GM21360 (cell line): Measurements from ENCODE around the gene SLC39A10.
"Not testable (repeated sequence)": the region's sequence is repeated elsewhere in the genome, so short reads cannot be mapped to it uniquely, and the experiment has no call there.

Source experiments
- ATAC-seq: cut with Tn5 transposase; IDR thresholded peaks from one replicate; pipeline ENCODE4 v1.9.1; 2021; ENCODE audit warnings: mild to moderate bottlenecking, moderate library complexity; ENCODE audit not compliant: unreplicated experiment

SLC39A10 gene

DNA sequence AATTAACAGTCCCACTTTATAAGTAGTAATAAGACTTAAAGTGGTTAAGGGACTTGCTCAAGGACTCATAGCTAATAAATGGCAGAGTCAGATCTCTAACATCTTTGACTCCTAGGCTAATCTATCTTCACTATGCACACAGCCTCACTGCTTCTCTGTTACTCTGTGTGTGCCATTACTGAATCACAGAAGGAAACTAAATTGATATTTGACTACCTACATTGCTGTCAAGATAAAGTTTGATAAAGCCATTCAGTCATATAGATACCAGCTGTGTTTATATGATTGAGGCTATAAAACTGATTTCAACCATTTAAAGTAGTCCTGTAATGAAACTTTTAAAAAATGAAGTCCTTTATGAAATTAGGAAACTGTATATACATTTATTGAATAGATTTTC is 10.9 kb downstream of the SLC39A10 start:
- no peak for ATAC-seq

DNA sequence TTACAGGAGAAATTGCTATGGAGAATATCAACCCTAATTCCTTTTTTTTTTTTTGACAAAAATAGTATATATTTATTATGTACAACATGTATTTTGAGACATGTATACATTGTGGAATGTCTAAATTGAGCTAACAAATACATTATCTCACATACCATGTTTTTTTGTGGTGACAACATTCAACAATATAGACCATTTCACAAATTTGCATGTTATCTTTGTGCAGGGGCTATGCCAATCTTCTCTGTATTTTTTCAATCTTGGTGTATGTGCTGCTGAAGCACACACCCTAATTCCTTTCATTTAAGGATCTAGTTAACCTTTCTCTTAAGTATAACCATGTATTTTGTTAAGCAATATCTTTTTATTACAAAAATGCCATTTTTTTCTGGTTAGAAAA is 13.2 kb downstream of the SLC39A10 start:
- ATAC-seq: no peak

DNA sequence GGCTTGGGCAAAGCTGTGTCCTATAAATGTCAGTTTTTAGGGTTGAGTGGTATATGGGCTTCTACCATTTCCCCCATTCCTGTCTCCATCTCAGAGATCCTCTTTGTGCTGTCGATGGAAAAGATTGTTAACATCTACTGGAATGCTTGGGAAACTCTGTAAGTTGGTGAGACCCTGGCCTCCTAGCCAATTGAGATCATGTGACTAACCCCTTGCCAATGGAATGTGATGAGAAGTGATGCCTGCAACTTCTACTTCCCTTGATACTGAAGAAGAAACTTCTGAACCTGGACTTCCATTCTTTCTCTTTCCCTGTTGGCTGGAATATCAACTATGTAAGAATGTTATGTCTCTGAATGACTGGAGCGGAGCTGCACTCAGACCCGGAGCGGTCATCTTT is 14.5 kb downstream of the SLC39A10 start:
- ATAC-seq: no peak

DNA sequence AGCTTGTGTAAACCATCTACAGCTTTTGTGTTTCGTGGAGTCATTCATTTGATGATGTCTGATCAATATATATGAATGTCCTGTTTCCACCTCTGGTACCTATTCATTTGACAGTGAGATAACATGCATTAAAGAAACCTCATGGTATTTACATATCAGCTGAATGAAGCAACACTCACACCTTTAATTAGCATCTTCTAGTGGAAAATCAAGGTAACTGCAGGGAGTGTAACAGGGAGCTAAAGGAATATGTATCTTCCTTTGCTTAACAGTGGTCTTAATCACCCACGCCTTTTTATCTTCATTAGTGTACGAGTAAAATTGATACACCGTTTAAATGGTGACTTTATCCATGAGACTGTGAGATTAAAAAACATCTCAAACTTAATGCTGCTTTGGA is 15.6 kb downstream of the SLC39A10 start:
- no peak for ATAC-seq

- no peak for ATAC-seq
These were observed 17.6 kb downstream of the SLC39A10 start for GRCh38 chr2:195674491-195675221.

GRCh38 chr2:195675783-195676427 is 18.9 kb downstream of the SLC39A10 start:
- ATAC-seq: no peak

DNA sequence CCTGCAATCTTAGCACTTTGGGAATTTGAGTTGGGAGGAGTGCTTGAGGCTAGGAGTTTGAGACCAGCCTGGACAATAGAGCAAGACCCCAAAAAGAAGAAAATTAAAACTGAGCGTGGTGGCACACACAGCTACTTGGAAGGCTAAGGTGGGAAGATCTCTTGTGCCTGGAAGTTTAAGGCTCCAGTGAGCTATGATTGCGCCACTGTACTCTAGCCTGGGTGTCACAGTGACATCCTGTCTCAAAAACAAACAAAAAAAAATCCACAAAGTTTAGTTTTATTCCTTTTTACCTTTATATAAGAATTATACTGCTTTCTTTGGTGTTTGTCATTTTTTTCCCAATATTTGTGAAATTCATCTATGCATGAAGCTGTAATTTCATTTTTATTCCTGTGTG is 20.3 kb downstream of the SLC39A10 start:
- ATAC-seq: no peak

- no peak for ATAC-seq
These were observed 20.9 kb downstream of the SLC39A10 start for GRCh38 chr2:195677884-195678283.

DNA sequence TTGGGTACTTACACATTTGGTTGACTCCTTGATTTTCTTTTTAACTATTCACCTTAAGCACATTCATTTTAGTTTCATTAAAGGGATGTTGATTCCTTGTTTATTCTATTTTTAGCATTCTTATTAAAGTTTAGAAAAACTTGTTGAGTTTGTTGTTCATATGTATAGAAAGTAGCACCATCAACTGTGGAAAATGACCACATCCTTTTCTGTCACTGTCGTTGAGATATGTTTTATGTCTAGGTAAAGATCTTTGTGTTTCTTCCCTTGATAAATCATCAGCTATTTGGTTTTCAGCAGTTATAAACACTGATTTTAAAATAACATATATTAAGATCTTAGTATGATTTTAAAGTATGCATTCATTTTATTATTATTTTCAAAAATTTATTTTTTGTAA is 25.1 kb downstream of the SLC39A10 start:
- no peak for ATAC-seq

DNA sequence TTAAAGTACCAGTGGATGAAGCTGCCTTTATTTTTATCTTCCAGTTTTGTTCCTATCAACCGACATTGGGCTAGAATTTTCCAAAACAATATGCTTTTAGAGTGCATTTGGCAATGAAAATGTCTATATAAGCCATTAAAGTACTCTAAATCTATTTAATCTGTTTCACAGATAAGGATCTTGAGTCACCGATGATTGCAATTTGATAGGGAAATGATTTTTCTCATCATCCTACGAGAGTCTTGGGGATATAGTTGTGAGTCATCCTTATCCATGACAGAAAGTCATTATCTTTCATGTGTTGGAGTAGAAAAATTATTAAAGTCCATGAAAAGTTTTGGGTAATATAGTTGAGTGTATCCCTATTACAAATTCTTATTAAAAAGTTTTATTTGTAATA is 26.1 kb downstream of the SLC39A10 start:
- no peak for ATAC-seq

- ATAC-seq: no peak
These were observed 29.5 kb downstream of the SLC39A10 start for GRCh38 chr2:195686564-195686963.

GRCh38 chr2:195687320-195688086 is 30.5 kb downstream of the SLC39A10 start:
- no peak for ATAC-seq

GRCh38 chr2:195692531-195692930 is 35.5 kb downstream of the SLC39A10 start:
- ATAC-seq: not testable (repeated sequence)

- no peak for ATAC-seq
These were observed 37.5 kb downstream of the SLC39A10 start for GRCh38 chr2:195694553-195694952.

DNA sequence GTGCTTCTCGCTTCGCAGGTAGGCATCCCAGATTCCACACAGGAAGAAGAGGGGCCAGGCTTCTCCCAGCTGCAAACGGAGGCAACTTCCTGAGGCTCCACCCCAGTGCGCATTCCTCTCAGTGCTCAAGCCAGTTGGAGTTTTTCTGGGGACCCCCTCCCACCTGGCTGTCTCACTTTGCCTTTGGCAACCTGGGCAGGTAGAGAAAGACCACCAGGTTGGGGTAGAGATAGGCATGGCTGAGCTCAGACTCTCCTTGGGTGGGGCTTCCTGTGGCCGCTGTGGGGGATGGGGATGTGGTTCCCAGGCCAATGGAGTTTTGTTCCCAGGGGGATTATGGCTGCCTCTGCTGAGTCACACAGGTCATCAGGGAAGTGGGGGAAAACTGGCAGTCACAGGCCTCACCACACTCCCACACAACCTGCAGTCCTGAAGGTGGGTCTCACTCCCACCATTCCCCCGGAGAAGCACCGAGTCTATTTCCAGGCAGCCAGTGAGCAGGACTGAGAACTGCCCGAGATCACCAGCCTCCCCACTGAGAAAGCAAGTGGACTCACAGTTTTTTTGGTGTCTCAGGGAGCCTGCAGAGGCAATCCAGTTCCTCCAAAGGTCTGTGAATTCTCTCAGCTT is 38.1 kb downstream of the SLC39A10 start:
- ATAC-seq: no peak

DNA sequence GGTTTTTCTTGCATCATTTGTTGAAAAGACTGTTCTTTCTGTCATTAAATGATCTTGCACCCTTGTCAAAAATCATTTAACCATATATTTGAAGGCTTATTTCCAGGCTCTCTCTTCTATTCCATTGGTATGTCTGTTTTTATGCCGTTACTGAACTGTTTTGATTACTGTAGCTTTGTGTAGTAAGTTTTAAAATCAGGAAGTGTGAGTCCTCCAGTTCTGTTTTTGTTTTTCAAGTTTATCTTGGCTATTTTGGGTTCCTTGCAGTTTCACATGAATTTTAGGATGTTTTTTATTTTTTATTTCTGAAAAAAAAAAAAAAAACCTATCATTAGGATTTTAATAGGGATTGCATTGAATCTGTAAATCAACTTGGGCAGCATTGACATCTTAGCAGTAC is 39.0 kb downstream of the SLC39A10 start:
- ATAC-seq: no peak

- ATAC-seq: no peak
These were observed 40.7 kb downstream of the SLC39A10 start for GRCh38 chr2:195697681-195698220.

- no peak for ATAC-seq
These were observed 43.5 kb downstream of the SLC39A10 start for GRCh38 chr2:195700480-195700879.

DNA sequence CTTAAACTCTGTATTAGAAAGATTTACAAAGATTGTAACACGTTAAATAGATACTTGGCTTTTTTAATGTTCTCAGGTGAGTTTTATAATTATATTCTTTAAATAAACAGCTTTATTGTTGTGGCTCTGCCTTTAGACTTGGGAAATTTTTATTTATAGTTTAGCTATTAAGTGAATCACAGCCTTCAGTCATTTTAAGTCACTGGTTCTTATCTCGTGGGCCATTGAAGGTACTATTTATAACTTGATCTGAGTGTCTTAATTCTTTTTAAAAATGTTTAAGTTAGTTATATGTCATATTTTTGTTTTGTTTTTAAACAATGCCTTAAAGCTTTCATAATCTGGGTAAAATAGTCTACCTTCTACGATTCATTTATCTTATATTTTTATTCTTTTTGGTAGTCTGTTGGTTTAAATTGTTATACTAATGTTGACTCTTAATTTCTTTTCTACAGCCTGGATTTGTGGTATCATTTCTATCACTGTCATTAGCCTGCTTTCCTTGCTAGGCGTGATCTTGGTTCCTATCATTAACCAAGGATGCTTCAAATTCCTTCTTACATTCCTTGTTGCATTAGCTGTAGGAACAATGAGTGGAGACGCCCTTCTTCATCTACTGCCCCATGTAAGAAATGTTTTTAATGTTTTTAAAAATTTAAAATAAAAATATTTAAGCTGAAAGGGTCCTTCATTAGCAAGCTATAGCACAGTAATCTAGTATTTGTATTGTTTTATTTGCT is 49.3 kb downstream of the SLC39A10 start:
- ATAC-seq: no peak
